Measurements from ENCODE around the gene CDC37. TPM values are rescaled to one million over a fixed set of nuclear protein-coding genes. Genes with fewer than 3 reads are reported as not detected.
A peak's percentile ranks its signal among the peaks of the same experiment; 100 is the strongest.

Gene CDC37
- total and polyA plus RNA-seq, 2 experiments from 2014 or later: 183 to 280 TPM

DNA sequence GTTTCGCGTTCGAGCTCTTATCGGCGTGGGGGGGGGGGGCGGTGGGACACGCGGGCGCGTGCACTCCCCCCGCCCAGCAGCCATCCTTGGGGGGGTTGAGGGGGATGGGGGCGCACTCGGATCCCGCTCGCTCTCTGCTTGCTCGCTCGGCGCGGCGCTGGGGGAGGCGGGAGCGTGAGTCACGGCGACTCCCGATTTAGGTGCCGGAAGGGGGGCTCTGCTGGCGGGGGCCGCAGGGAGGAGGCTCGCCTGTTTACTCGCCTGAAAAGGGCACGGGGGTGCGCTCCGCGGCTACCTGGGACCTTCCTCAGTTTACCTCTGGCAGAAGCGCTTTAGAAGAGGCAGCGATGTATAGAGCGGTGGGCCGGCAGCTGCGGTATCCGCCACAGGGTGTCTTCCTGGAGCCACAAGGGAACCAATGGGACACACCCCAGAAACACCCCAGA is 15.9 kb upstream of the CDC37 start:
- Histone ChIP-seq H3F3A (replicated peaks; ENCODE audit: low read depth) (peaks cover 30% of the 10 kb centered on the region; the same call in 1 of the 2 replicates), H3K27ac (ENCODE audit: low read depth) (no peak overlapping the region), H3K27me3 (ENCODE audit: insufficient read depth) (peaks cover 95% of the 10 kb centered on the region), H3K36me3 (ENCODE audit: insufficient read depth) (no peaks in the 10 kb centered on the region), H3K4me3 (peak overlapping the region; percentile 78), H3K4me2 (peak overlapping the region; percentile 99), H3K79me2 (replicated peaks; ENCODE audit: insufficient read depth) (no peaks in the 10 kb centered on the region), H4K20me1 (replicated peaks; ENCODE audit: insufficient read depth) (no peaks in the 10 kb centered on the region), H3K4me1 (ENCODE audit: insufficient read depth) (peaks cover 25% of the 10 kb centered on the region), H3K9me2 (ENCODE audit: insufficient read depth) (no peaks in the 10 kb centered on the region), H2AFZ (peak overlapping the region; percentile 93)
- peaks cover 21% of the 10 kb centered on the region for H3K4me1 Mint-ChIP-seq
- no peak overlapping the region for H3K27ac Mint-ChIP-seq
- TF ChIP-seq ZNF114 (CRISPR knock-in tag; IDR thresholded peaks at IDR 0.05) (no peak), REST (IDR thresholded peaks at IDR 0.05; ENCODE audit: unreplicated experiment) (no peak), JUNB (IDR thresholded peaks at IDR 0.05; ENCODE audit: unreplicated experiment) (no peak), STAT1 (IDR thresholded peaks at IDR 0.05; ENCODE audit: unreplicated experiment) (no peak), EZH2phosphoT487 (IDR thresholded peaks at IDR 0.05; ENCODE audit: unreplicated experiment) (no peak), EZH2 (IDR thresholded peaks at IDR 0.05; ENCODE audit: low read depth, unreplicated experiment) (no peak), POLR2AphosphoS5 (IDR thresholded peaks at IDR 0.05; ENCODE audit: low read depth) (no peak), ZNF331 (CRISPR knock-in tag; IDR thresholded peaks at IDR 0.05; ENCODE audit: low read depth) (no peak), ETS1 (IDR thresholded peaks at IDR 0.05) (no peak), NANOG (IDR thresholded peaks at IDR 0.05; ENCODE audit: borderline replicate concordance) (no peak)
- TF ChIP-seq, protein P1, sequence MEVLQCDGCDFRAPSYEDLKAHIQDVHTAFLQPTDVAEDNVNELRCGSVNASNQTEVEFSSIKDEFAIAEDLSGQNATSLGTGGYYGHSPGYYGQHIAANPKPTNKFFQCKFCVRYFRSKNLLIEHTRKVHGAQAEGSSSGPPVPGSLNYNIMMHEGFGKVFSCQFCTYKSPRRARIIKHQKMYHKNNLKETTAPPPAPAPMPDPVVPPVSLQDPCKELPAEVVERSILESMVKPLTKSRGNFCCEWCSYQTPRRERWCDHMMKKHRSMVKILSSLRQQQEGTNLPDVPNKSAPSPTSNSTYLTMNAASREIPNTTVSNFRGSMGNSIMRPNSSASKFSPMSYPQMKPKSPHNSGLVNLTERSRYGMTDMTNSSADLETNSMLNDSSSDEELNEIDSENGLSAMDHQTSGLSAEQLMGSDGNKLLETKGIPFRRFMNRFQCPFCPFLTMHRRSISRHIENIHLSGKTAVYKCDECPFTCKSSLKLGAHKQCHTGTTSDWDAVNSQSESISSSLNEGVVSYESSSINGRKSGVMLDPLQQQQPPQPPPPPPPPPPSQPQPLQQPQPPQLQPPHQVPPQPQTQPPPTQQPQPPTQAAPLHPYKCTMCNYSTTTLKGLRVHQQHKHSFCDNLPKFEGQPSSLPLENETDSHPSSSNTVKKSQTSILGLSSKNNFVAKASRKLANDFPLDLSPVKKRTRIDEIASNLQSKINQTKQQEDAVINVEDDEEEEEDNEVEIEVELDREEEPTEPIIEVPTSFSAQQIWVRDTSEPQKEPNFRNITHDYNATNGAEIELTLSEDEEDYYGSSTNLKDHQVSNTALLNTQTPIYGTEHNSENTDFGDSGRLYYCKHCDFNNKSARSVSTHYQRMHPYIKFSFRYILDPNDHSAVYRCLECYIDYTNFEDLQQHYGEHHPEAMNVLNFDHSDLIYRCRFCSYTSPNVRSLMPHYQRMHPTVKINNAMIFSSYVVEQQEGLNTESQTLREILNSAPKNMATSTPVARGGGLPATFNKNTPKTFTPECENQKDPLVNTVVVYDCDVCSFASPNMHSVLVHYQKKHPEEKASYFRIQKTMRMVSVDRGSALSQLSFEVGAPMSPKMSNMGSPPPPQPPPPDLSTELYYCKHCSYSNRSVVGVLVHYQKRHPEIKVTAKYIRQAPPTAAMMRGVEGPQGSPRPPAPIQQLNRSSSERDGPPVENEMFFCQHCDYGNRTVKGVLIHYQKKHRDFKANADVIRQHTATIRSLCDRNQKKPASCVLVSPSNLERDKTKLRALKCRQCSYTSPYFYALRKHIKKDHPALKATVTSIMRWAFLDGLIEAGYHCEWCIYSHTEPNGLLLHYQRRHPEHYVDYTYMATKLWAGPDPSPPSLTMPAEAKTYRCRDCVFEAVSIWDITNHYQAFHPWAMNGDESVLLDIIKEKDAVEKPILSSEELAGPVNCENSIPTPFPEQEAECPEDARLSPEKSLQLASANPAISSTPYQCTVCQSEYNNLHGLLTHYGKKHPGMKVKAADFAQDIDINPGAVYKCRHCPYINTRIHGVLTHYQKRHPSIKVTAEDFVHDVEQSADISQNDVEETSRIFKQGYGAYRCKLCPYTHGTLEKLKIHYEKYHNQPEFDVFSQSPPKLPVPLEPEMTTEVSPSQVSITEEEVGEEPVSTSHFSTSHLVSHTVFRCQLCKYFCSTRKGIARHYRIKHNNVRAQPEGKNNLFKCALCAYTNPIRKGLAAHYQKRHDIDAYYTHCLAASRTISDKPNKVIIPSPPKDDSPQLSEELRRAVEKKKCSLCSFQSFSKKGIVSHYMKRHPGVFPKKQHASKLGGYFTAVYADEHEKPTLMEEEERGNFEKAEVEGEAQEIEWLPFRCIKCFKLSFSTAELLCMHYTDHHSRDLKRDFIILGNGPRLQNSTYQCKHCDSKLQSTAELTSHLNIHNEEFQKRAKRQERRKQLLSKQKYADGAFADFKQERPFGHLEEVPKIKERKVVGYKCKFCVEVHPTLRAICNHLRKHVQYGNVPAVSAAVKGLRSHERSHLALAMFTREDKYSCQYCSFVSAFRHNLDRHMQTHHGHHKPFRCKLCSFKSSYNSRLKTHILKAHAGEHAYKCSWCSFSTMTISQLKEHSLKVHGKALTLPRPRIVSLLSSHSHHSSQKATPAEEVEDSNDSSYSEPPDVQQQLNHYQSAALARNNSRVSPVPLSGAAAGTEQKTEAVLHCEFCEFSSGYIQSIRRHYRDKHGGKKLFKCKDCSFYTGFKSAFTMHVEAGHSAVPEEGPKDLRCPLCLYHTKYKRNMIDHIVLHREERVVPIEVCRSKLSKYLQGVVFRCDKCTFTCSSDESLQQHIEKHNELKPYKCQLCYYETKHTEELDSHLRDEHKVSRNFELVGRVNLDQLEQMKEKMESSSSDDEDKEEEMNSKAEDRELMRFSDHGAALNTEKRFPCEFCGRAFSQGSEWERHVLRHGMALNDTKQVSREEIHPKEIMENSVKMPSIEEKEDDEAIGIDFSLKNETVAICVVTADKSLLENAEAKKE (CRISPR knock-in tag; IDR thresholded peaks at IDR 0.05): no peak
- TF ChIP-seq, protein P2, sequence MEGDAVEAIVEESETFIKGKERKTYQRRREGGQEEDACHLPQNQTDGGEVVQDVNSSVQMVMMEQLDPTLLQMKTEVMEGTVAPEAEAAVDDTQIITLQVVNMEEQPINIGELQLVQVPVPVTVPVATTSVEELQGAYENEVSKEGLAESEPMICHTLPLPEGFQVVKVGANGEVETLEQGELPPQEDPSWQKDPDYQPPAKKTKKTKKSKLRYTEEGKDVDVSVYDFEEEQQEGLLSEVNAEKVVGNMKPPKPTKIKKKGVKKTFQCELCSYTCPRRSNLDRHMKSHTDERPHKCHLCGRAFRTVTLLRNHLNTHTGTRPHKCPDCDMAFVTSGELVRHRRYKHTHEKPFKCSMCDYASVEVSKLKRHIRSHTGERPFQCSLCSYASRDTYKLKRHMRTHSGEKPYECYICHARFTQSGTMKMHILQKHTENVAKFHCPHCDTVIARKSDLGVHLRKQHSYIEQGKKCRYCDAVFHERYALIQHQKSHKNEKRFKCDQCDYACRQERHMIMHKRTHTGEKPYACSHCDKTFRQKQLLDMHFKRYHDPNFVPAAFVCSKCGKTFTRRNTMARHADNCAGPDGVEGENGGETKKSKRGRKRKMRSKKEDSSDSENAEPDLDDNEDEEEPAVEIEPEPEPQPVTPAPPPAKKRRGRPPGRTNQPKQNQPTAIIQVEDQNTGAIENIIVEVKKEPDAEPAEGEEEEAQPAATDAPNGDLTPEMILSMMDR (conservative IDR thresholded peaks at IDR 0.05; ENCODE audit: low read depth in 2 of 2): no peak
- H3K4me3 Mint-ChIP-seq: peak overlapping the region; percentile 84
- H3K9me3 Mint-ChIP-seq: peaks cover 5% of the 10 kb centered on the region; the same call in 1 of the 3 replicates
- DNase-seq (ENCODE audit: low spot score): no peak
- no peaks in the 10 kb centered on the region for H3K36me3 Mint-ChIP-seq (ENCODE audit: low read depth)
- peaks cover 84% of the 10 kb centered on the region for H3K27me3 Mint-ChIP-seq (ENCODE audit: insufficient read depth, low read depth, poor library complexity)
- peak; percentile 1; the same call in 2 of the 3 replicates for ATAC-seq
